C1 segment of cervical spinal cord (tissue), 14 donors: ENCODE results near the gene SLC44A2.
A peak's percentile ranks its signal among the peaks of the same experiment; 100 is the strongest.

ENCODE experiments used
- DNase-seq, 14 donors: peaks; one replicate each; lab custom pipeline; 2025; lab: John Stamatoyannopoulos, UW

SLC44A2 gene

GRCh38 chr19:10681658-10682057 is 56.3 kb downstream of the SLC44A2 start:
- no peak for DNase-seq

DNA sequence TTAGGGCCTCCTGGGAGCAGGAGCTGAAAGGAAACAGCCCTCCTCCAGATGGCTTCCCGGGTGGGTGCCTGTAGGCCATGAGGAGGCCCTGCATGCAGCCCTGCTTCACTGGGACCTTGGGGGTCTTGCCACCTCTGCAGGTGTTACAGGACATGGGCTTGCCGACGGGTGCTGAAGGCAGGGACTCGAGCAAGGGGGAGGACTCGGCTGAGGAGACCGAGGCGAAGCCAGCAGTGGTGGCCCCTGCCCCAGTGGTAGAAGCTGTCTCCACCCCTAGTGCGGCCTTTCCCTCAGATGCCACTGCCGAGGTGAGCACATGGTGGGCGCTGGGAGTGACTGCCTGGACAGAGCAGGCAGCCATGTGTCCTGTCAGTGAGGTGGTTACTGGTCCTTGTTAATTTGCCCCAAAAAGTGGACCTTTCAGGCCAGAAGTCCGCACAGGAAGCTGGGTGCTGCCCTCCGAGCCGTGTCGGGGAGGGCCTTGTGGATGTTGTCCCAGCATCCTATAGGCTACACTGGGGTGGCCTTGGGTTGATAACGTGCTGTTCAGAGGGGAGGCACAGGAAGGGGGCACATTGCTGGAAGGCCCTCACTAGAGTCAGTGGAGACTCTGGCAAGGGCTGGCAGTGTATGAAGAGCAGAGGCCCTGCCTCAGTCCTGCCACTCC is 57.2 kb downstream of the SLC44A2 start:
- no peak for DNase-seq

GRCh38 chr19:10683064-10683426 is 57.7 kb downstream of the SLC44A2 start:
- DNase-seq = no peak

GRCh38 chr19:10683582-10683981 is 58.2 kb downstream of the SLC44A2 start:
- DNase-seq = no peak

DNA sequence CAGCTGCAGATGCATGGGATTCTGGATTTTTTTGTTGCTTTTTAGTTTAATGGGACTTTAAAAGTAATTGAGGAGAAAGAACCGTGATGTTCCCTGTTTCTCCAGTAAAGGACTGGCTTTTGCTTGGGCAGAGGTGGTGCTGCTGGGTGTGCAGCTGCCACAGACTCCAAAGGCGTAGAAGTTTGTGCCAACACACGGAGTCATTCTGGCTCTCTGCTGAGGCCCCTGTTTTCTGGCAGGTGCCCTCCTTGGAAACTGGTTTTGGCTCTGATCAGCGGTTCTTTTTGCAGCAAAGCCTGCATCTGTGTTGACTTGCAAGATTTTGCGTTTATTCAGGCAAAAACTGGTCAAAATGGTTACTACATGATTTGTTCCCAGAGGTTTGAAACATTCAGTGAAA is 59.9 kb downstream of the SLC44A2 start:
- DNase-seq = peak in 6 of 14 donors; percentile 5 to 70 (median 28)

GRCh38 chr19:10686193-10686592 is 60.8 kb downstream of the SLC44A2 start:
- DNase-seq = peak in 1 of 14 donors; percentile 31

- DNase-seq = peak in 12 of 14 donors; percentile 35 to 88 (median 59)
Observed at GRCh38 chr19:10686661-10687517, 61.5 kb downstream of the SLC44A2 start.

DNA sequence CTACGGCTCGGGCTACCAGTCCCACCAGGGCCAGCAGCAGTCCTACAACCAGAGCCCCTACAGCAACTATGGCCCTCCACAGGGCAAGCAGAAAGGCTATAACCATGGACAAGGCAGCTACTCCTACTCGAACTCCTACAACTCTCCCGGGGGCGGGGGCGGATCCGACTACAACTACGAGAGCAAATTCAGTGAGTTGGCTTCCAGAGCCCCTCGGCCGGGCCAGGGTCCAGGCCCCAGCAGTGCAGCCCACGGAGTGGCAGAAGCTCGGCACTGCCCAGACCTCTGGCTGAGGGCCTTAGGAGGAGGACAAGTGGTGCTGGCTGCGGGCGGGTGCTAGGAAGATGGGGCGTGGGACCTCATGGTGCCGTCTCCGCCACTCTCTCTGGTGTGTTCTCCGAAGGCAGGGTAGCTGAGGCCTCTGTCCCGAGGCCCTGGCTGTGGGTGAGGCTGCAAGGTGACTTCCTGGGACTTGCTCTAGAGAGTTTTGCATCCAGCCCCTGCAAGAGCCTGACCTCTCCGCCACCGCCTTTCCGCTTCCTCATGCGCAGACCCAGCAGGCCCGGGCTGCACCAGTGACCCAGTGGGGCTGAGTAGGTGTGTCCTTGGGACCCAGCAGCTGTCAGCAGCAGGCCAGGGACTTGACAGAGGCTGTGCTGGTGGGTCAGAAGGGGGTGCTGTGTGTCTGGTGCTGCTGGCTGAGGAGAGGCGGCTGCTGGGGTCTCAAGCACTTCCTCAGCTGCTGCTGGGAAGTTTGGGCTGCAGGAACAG is 62.4 kb downstream of the SLC44A2 start:
- DNase-seq = peak in 2 of 14 donors; percentile 12 to 28

- DNase-seq = no peak
Observed at GRCh38 chr19:10688545-10689280, 63.4 kb downstream of the SLC44A2 start.

DNA sequence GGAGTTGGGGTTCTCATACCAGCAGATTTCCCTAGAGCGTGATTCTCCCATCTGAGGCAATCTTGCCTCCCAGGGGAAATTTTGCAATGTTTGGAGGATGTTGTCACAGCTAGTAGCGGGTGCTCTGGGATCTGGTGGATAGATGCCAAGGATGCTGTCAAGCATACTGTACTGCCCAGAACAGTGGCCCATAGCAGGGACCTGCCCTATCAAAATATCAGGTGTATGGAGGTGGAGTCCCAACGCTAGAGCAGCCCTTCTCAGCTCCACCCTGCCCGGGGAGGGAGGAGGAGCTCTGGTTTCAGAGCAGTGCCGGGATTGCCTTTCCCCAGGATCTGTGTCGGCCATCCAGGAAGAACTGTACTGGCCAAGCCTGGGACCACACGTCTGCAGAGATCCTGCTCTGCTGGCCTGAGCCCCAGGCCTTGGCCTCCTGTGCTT is 65.0 kb downstream of the SLC44A2 start:
- no peak for DNase-seq

DNA sequence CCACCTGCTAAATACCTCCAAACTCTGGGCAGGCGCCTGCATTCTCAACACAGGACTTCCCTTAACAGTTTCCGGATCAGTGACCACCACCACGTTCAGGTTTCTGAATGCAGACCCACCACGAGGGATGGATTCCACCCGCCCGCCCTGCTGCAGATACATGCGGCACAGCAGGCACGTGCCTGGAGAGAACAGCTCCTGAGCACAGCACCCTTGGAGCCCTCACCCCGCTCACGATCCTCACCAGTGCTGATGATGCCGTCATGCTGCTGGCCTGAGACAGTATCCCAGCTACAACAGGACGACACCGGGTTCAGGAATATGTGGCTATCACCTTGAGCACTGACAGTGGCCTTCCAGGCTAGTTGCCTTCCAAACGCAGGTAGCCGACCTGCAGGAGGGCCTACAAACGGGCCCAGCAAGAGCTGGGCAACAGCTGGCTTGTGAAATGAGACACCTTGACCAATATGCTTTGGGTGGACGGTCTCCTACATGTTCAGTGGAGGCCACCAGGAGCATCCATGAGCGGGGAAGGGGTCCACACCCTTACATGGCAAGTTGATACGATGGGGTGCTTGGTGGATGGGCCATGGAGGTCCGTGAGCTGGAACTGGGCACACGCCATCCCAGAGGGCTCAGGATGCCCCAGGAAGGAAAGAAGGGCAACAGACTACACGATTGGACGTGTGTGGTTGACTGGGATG is 66.0 kb downstream of the SLC44A2 start:
- DNase-seq = no peak

GRCh38 chr19:10691883-10692282 is 66.5 kb downstream of the SLC44A2 start:
- DNase-seq = no peak

DNA sequence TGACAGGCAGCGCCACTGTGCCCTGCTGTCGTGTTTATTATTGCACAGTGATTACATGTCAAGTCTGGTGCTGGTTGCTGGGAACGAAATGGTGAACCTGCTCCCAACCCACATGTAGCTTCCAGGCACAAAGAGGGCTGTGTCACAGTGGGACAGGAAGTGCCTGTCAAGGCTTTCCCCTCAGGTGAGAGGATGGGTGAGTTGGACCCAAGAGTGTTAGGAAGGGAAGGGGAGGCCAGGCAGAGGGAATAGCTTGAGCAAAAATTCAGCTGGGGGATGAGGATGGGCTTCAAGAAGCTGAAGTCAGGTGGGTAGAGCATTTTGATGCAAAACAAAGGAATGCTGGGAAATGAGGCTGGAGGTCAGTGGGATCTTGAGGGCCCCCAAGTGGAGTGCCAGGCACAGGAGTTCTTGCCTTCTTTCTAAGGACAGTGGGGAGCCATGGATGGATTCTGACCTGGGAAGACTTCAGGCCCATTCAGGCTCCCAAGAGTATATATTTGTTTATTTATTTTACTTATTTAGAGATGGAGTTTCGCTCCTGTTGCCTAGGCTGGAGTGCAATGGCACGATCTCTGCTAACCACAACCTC is 67.4 kb downstream of the SLC44A2 start:
- DNase-seq = no peak
